ENCODE results near the gene FAM209B.
"Not testable (repeated sequence)": the region's sequence is repeated elsewhere in the genome, so short reads cannot be mapped to it uniquely, and the experiment has no call there.

FAM209B gene

DNA sequence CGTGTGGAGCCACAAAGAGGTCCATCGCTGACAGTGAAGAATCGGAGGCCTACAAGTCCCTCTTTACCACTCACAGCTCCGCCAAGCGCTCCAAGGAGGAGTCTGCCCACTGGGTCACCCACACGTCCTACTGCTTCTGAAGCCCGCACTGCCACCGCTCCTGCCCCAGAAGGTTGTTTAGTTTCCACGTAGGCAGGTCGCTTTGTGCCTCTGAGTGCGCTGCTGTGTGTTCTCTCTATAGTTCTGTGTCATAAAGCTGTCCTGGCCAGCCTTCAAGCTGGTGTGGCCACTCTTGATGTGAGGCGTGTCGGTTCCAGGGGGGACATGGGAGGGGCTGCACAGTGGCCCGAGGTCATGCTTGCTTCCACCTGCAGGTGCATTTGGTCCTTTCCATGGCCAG, 14.9 kb upstream of the FAM209B start:
- TF ChIP-seq, protein P1, sequence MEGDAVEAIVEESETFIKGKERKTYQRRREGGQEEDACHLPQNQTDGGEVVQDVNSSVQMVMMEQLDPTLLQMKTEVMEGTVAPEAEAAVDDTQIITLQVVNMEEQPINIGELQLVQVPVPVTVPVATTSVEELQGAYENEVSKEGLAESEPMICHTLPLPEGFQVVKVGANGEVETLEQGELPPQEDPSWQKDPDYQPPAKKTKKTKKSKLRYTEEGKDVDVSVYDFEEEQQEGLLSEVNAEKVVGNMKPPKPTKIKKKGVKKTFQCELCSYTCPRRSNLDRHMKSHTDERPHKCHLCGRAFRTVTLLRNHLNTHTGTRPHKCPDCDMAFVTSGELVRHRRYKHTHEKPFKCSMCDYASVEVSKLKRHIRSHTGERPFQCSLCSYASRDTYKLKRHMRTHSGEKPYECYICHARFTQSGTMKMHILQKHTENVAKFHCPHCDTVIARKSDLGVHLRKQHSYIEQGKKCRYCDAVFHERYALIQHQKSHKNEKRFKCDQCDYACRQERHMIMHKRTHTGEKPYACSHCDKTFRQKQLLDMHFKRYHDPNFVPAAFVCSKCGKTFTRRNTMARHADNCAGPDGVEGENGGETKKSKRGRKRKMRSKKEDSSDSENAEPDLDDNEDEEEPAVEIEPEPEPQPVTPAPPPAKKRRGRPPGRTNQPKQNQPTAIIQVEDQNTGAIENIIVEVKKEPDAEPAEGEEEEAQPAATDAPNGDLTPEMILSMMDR (IDR thresholded peaks at IDR 0.05; ENCODE audit: low read depth, low read length), result no peak
- no peak overlapping the region for H3K4me3 ChIP-seq (replicated peaks in 1 of 2; ENCODE audit: low read depth in 2 of 2, low read length in 2 of 2)
- no peak for DNase-seq (ENCODE audit: low read depth in 2 of 2)

DNA sequence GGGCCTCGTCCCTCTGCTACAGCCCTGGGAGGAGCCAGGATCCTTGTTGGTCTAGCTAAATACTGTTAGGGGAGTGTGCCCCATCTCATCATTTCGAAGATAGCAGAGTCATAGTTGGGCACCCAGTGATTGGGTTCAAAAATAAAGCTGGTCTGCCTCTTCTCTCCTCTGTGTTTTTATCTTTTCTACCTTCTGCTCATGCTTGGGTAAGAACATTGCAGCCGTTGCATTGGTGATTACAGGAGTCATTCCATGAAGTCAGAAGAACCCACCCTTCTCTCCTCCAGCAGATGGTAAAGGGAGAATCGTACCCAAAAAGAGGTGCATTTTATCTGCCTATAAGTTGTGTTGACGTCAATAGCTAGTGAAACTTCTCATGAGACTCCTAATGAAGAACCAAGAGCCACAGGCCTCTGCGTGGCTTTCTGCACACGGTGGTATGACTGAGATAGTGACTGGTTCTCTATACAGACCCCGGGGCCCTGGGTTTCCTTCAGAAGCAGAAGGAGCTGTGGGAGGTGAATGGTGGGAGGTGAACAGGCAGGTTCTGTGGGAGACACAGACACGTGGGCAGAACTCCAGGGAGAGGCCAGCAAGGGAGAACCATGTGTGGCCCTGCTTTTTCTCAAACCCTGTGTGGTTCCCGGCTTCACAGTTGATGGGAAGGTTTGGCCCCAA, 14.2 kb upstream of the FAM209B start:
- no peak overlapping the region for H3K4me3 ChIP-seq (replicated peaks in 1 of 2; ENCODE audit: low read depth in 2 of 2, low read length in 2 of 2)
- TF ChIP-seq, protein P1 (IDR thresholded peaks at IDR 0.05; ENCODE audit: low read depth, low read length), result no peak
- no peak for DNase-seq (ENCODE audit: low read depth in 2 of 2)

DNA sequence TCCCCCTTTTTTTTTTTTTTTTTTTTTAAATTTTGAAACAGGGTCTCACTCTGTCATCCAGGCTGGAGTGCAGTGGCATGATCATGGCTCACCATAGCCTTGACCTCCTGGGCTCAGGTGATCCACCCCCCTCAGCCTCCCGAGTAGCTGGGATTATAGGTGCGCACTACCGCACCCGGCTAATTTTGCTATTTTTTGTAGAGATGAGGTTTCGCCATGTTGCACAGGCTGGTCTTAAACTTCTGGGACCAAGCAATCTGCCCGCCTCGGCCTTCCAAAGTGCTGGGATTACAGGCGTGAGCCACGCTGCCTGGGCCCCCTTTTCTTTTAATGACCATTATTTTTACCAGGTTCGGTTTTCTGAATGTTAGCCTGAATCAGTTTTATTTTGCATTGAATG, 13.5 kb upstream of the FAM209B start:
- H3K4me3 ChIP-seq (replicated peaks in 1 of 2; ENCODE audit: low read depth in 2 of 2, low read length in 2 of 2), result no peak overlapping the region
- DNase-seq (ENCODE audit: low read depth in 2 of 2), result no peak
- TF ChIP-seq, protein P1 (IDR thresholded peaks at IDR 0.05; ENCODE audit: low read depth, low read length), result no peak

DNA sequence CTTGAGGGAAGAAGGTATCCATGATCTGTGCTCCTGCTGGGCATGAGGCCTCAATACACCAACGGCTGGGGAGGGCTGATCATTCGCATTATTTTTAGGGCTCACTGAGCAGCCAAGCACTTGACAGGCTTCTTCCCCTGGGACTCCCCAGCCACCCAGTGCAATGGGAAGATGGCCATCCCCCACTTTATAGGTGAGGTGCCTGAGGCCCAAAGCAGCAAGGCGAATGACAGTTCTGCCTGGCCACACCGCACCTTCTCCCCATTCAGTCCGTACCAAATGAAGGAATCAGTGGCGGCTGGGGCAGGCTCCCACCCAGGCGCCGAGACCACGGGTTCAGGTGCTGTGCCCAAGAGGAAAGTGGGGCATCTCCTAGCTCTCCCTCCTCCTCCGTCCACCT, 12.9 kb upstream of the FAM209B start:
- TF ChIP-seq, protein P1 (IDR thresholded peaks at IDR 0.05; ENCODE audit: low read depth, low read length), result no peak
- DNase-seq (ENCODE audit: low read depth in 2 of 2), result no peak
- H3K4me3 ChIP-seq (replicated peaks in 1 of 2; ENCODE audit: low read depth in 2 of 2, low read length in 2 of 2), result no peak overlapping the region

DNA sequence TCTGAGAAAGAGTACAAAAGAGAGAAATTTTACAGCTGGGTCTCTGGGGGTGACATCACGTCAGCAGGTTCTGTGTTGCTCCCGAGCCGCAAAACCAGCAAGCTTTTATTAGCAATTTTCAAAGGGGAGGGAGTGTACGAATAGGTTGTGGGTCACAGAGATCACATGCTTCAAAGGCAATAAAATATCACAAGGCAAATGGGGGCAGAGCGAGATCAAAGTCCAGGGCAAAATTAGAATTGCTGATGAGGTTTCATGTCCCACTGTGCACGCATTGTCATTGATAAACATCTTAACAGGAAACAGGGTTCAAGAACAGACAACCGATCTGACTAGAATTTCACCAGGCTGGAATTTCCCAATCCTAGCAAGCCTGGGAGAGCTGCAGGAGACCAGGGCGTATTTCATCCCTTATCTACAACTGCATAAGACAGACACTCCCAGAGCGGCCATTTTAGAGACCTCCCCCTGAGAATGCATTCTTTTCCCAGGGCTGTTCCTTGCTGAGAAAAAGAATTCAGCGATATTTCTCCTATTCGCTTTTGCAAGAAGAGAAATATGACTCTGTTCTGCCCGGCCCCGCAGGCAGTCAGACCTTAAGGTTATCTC, 12.2 kb upstream of the FAM209B start:
- H3K4me3 ChIP-seq (replicated peaks in 1 of 2; ENCODE audit: low read depth in 2 of 2, low read length in 2 of 2); DNase-seq (ENCODE audit: low read depth in 2 of 2): not testable (repeated sequence)

DNA sequence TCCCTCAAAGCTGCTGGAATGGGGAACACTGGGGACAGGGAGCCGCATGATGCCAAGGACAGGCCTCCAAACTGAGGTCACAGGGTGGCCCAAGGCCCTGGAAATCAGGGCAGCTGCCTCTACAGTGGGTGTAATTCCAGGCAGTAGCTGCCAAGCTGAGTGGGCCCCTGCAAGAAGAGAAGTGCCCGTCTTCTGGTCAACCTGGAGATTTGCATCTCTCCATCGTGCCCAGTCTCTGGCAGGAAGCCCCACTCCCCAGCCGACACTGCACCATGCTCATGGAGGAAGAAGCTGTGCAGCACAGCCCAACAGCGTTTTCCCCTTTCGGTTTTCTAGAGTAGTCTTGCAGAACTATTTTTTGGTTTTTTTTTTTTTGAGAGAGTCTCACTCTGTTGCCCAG, 10.7 kb upstream of the FAM209B start:
- DNase-seq (ENCODE audit: low read depth in 2 of 2), result no peak
- H3K4me3 ChIP-seq (replicated peaks in 1 of 2; ENCODE audit: low read depth in 2 of 2, low read length in 2 of 2), result no peak overlapping the region
- TF ChIP-seq, protein P1 (IDR thresholded peaks at IDR 0.05; ENCODE audit: low read depth, low read length), result no peak

DNA sequence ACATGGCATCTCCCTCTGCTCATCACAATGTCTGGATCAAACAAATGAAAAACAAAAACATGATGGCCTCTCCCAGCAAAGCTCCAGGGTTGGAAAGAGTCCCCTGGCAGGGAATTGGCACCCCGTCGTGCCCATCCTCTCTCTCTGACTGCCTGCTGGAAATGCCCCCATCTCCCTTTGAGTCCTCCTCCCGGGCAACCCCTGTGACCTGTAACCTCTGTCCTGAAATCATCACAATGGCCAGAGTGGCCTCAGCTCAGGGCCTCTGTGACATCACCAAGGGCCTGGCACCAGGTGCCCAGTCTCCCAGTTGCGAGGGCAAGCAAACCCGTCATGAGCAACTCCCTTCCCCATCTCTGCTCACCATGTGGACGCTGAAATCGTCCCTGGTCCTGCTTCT, 8.6 kb upstream of the FAM209B start, which contains the start of gene FAM209A:
FAM209A (plus strand) TSS at position 301 of the 400 bp plus-strand sequence; CDS start at position 366, 65 bp downstream.
- H3K4me3 ChIP-seq (replicated peaks in 1 of 2; ENCODE audit: low read depth in 2 of 2, low read length in 2 of 2); DNase-seq (ENCODE audit: low read depth in 2 of 2): not testable (repeated sequence)

DNA sequence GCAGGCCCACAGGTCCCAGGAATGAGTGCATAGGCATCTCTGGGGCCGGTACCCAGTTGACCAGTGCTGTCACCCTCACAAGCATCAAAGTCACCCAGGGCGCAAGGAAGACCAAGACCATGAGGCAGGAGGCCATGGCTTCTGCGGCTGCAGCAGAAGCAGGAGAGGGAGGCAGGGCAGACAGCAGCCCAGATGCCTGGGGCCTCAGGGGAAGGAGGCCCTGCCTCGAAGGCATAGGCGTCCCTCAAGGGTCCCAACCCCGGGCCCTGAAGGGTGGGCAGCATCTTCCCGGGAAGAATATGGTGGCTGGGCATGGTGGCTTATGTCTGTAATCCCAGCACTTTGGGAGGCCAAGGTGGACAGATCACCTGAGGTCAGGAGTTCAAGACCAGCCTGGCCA, 5.5 kb upstream of the FAM209B start:
- TF ChIP-seq, protein P1 (IDR thresholded peaks at IDR 0.05; ENCODE audit: low read depth, low read length), result no peak
- H3K4me3 ChIP-seq (replicated peaks in 1 of 2; ENCODE audit: low read depth in 2 of 2, low read length in 2 of 2), result no peak overlapping the region
- DNase-seq (ENCODE audit: low read depth in 2 of 2), result no peak

Data from cardiac fibroblast (primary cell).